Keratinocyte (primary cell): ENCODE results near the gene CDKAL1. TPM values are rescaled to one million over a fixed set of nuclear protein-coding genes. Genes with fewer than 3 reads are reported as not detected.

Source experiments
- DNase-seq: peaks from one replicate; pipeline ENCODE4 v3.0.0-alpha.2; 2011; ENCODE audit warnings: low read depth, missing footprints, low spot score
- FAIRE-seq: peaks from 2 replicates; lab custom pipeline; 2011; peaks lifted over from hg19 to GRCh38; lab: Jason Lieb, UNC
- H2AFZ ChIP-seq: 2 replicates; pipeline ENCODE4 v1.6.0; 2012; ENCODE audit warnings: low read length, control low read depth, inconsistent platforms; ENCODE audit not compliant: control insufficient read depth
- H3K27ac ChIP-seq: 2 replicates; pipeline ENCODE4 v1.5.1; 2011; ENCODE audit warnings: low read length; ENCODE audit not compliant: control insufficient read depth, insufficient read depth
- H3K27me3 ChIP-seq: 3 replicates; pipeline ENCODE4 v1.6.0; 2011; ENCODE audit warnings: low read length; ENCODE audit not compliant: control insufficient read depth, insufficient read depth; ENCODE audit errors: extremely low read depth
- H3K36me3 ChIP-seq, 2 experiments: 2 replicates in 1 of 2; 3 replicates in 1 of 2; pipeline ENCODE4 v1.5.1; 2011; ENCODE audit warnings: low read length in 2 of 2, mild to moderate bottlenecking in 1 of 2; ENCODE audit not compliant: control insufficient read depth in 2 of 2, insufficient read depth in 2 of 2; ENCODE audit errors: extremely low read depth in 1 of 2
- H3K4me1 ChIP-seq: 3 replicates; pipeline ENCODE4 v1.5.1; 2011; ENCODE audit warnings: low read length; ENCODE audit not compliant: control insufficient read depth, insufficient read depth; ENCODE audit errors: extremely low read depth
- H3K4me2 ChIP-seq: 3 replicates; pipeline ENCODE4 v1.6.0; 2011; ENCODE audit warnings: low read depth, low read length; ENCODE audit not compliant: control insufficient read depth, insufficient read depth; ENCODE audit errors: extremely low read depth
- H3K4me3 ChIP-seq, 3 experiments: fragments of 200-600 bp in 1 of 3; sonication (generic) in 1 of 3; 2 replicates in 2 of 3; 3 replicates in 1 of 3; pipeline ENCODE4 v1.5.1; 2011 to 2016; ENCODE audit warnings: low read length in 3 of 3, mild to moderate bottlenecking in 3 of 3, control low read depth in 2 of 3, inconsistent platforms in 1 of 3, low read depth in 1 of 3, mixed read lengths in 1 of 3, mixed run types in 1 of 3, moderate library complexity in 1 of 3; ENCODE audit not compliant: control insufficient read depth in 2 of 3, insufficient read depth in 2 of 3; ENCODE audit errors: extremely low read depth in 1 of 3
- H3K79me2 ChIP-seq: 2 replicates; pipeline ENCODE4 v1.6.0; 2012; ENCODE audit warnings: low read length; ENCODE audit not compliant: control insufficient read depth, insufficient read depth
- H3K9ac ChIP-seq: 3 replicates; pipeline ENCODE4 v1.6.0; 2011; ENCODE audit warnings: low read length; ENCODE audit not compliant: control insufficient read depth, insufficient read depth; ENCODE audit errors: extremely low read depth
- H3K9me1 ChIP-seq: 3 replicates; pipeline ENCODE4 v1.6.0; 2011; ENCODE audit warnings: low read length; ENCODE audit not compliant: control insufficient read depth, insufficient read depth; ENCODE audit errors: extremely low read depth
- H3K9me3 ChIP-seq: 2 replicates; pipeline ENCODE4 v1.5.1; 2012; ENCODE audit warnings: low read depth, low read length; ENCODE audit not compliant: control insufficient read depth
- H4K20me1 ChIP-seq: 3 replicates; pipeline ENCODE4 v1.6.0; 2011; ENCODE audit warnings: low read length; ENCODE audit not compliant: control insufficient read depth, insufficient read depth; ENCODE audit errors: extremely low read depth
- EZH2 ChIP-seq: IDR thresholded peaks from one replicate; pipeline ENCODE4 v1.6.1; 2012; ENCODE audit warnings: inconsistent platforms, mild to moderate bottlenecking, low read length, moderate library complexity
- dilution Hi-C: fragments of 300-500 bp; cut with MboI; formaldehyde crosslinking; loops from one replicate; pipeline ENCODE4 v1.7.0; 2020; ENCODE audit warnings: low sequenced_read_pairs; ENCODE audit not compliant: extremely low pct_ligation_motif_present
- polyA plus RNA-seq, 5 experiments: library from polyadenylated mRNA; depleted of rRNA in 3 of 5; stranded (reverse) in 3 of 5; stranded (forward) in 1 of 5; unstranded in 1 of 5; fragments of >200 nt; gene quantifications; 1 replicate in 1 of 5; 2 replicates in 3 of 5; 3 replicates in 1 of 5; pipeline versions ENCODE4 v1.2.1 to v1.2.3, GENCODE V29; 2011 to 2012; ENCODE audit warnings: missing spikeins in 2 of 5, low read depth in 1 of 5, low replicate concordance in 1 of 5
- TF ChIP-seq, protein P1 (sequence below), 3 experiments: IDR thresholded peaks in 1 of 3; conservative IDR thresholded peaks in 1 of 3; optimal IDR thresholded peaks in 1 of 3; 2 replicates in 2 of 3; 3 replicates in 1 of 3; pipeline versions ENCODE3 to v1.5.1; 2011; ENCODE audit warnings: low read length in 3 of 3, mild to moderate bottlenecking in 3 of 3, moderate library complexity in 2 of 3, control low read depth in 1 of 3, inconsistent platforms in 1 of 3; ENCODE audit not compliant: insufficient read depth in 2 of 3; ENCODE audit errors: extremely low read depth in 1 of 3

The CDKAL1 gene
- polyA plus RNA-seq, 1 donor (not counting 4 experiments of a cell fraction or from before 2014, with no cell fraction given), result 5.6 TPM

- DNase-seq, result no peak
- no peak for FAIRE-seq
- Histone ChIP-seq H3K9me3 (no peaks in the 10 kb centered on the region), H3K4me2 (no peak overlapping the region), H3K9ac (no peak overlapping the region), H3K9me1 (no peaks in the 10 kb centered on the region), H4K20me1 (no peaks in the 10 kb centered on the region), H3K4me3 (no peak overlapping the region), H3K27ac (no peak overlapping the region), H2AFZ (no peak overlapping the region), H3K27me3 (no peaks in the 10 kb centered on the region), H3K4me1 (no peaks in the 10 kb centered on the region), H3K36me3 (no peaks in the 10 kb centered on the region), H3K79me2 (no peaks in the 10 kb centered on the region)
- dilution Hi-C loops, result no loop called here
- TF ChIP-seq, protein P1, sequence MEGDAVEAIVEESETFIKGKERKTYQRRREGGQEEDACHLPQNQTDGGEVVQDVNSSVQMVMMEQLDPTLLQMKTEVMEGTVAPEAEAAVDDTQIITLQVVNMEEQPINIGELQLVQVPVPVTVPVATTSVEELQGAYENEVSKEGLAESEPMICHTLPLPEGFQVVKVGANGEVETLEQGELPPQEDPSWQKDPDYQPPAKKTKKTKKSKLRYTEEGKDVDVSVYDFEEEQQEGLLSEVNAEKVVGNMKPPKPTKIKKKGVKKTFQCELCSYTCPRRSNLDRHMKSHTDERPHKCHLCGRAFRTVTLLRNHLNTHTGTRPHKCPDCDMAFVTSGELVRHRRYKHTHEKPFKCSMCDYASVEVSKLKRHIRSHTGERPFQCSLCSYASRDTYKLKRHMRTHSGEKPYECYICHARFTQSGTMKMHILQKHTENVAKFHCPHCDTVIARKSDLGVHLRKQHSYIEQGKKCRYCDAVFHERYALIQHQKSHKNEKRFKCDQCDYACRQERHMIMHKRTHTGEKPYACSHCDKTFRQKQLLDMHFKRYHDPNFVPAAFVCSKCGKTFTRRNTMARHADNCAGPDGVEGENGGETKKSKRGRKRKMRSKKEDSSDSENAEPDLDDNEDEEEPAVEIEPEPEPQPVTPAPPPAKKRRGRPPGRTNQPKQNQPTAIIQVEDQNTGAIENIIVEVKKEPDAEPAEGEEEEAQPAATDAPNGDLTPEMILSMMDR (optimal IDR thresholded peaks at IDR 0.05 in 1 of 3, IDR thresholded peaks at IDR 0.05 in 1 of 3, conservative IDR thresholded peaks at IDR 0.05 in 1 of 3; ENCODE audit: extremely low read depth in 1 of 3, insufficient read depth in 2 of 3, low read length in 3 of 3), result no peak
- no peak for TF ChIP-seq EZH2
Observed at GRCh38 chr6:20911712-20912111, 377.5 kb downstream of the CDKAL1 start.

DNA sequence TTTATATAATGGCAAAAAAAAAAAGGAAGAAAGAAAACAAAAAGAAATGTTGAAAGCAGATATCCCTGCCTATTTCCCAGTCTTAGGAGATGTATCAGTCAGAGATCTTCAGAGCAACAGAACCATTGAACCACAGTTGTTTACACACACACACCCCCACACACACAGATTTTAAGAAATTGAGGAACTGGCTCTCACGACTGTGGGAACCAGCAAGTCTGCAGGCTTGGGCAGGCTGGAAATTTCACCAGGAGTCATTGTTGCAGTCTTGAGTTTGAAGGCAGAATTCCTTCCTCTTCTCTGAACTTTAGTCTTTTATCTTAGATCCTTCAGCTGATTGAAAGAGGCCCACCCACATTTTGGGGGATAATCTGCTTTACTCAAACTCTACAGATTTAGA lies 380.9 kb downstream of the CDKAL1 start:
- H3K4me3 ChIP-seq, result no peak overlapping the region
- H3K79me2 ChIP-seq, result no peaks in the 10 kb centered on the region
- H3K27me3 ChIP-seq, result no peaks in the 10 kb centered on the region
- no peak overlapping the region for H3K4me2 ChIP-seq
- FAIRE-seq, result no peak
- no peak overlapping the region for H3K9ac ChIP-seq
- dilution Hi-C loops, result no loop called here
- H3K9me3 ChIP-seq, result no peaks in the 10 kb centered on the region
- no peaks in the 10 kb centered on the region for H3K4me1 ChIP-seq
- no peaks in the 10 kb centered on the region for H3K9me1 ChIP-seq
- no peaks in the 10 kb centered on the region for H3K36me3 ChIP-seq
- TF ChIP-seq, protein P1 (optimal IDR thresholded peaks at IDR 0.05 in 1 of 3, IDR thresholded peaks at IDR 0.05 in 1 of 3, conservative IDR thresholded peaks at IDR 0.05 in 1 of 3; ENCODE audit: extremely low read depth in 1 of 3, insufficient read depth in 2 of 3, low read length in 3 of 3), result no peak
- no peak for TF ChIP-seq EZH2
- H3K27ac ChIP-seq, result no peak overlapping the region
- DNase-seq, result no peak
- no peaks in the 10 kb centered on the region for H4K20me1 ChIP-seq
- H2AFZ ChIP-seq, result no peak overlapping the region
